Measurements from ENCODE around the gene GCN1. TPM values are rescaled to one million over a fixed set of nuclear protein-coding genes. Genes with fewer than 3 reads are reported as not detected.

Gene GCN1
- total RNA-seq, 2 donors from 2014 or later, result 94.4 to 177 TPM

DNA sequence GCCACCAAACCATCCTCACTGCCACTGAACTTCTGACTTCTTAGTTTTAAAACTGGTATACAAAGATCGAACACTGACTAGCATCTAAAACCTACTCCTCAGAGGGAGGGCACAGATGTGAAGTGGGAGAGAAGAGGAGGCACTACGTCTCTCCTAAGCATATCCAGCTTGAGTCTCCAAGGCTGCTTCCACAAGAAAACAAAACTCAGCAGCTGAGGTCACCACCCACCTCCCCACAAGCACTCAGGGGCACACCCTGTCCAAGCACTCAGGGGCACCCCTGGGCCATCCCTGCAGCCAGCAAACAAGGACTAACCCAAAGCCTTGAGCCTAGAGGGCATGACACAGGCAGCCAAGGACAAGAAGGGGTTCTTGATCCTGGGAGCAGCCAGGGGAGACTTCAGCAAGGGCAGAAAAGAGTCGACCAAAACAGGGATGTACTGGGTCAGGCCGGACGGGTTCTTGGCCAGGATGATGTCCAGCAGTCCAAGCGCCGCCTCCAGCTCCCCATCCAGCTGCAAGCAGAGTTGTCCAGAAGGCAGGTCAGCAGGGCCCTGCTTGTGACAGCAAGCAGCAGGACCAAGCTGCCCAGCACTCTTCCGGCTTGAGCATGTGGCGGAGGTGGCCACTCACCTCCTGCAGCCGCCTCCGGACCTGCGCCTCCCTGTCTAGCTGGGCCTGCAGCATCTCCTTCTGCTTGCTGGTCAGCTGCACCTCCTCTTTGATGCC lies 34.8 kb downstream of the GCN1 start:
- Mint-ChIP-seq H3K36me3 (ENCODE audit: low read depth) (peaks cover 100% of the 10 kb centered on the region), H3K4me1 (no peaks in the 10 kb centered on the region), H3K9me3 (no peaks in the 10 kb centered on the region), H3K27ac (no peak overlapping the region), H3K4me3 (no peak overlapping the region), H3K27me3 (no peaks in the 10 kb centered on the region)
- no peak for ATAC-seq (replicated peaks)

DNA sequence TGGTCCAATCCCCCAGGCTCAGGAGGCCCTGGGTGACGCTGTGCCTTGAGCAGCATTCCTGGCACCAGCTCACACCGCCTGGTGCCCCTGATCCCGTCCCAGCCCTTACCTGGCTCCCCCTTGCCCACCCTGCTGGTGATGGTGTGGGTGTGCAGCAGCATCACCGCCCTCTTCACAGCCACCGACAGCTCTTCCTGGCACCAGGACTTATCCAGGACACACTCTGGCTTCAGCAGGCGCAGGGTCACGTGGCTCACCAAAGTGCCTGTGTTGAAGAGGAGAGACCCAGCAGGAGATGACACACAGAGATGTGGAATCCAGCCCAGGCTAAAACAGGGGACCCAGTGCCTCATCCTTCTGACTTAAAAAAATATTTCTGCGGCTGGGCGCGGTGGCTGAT lies 36.2 kb downstream of the GCN1 start:
- H3K4me3 Mint-ChIP-seq, result no peak overlapping the region
- no peak for ATAC-seq (replicated peaks)
- H3K27ac Mint-ChIP-seq, result no peak overlapping the region
- peaks cover 100% of the 10 kb centered on the region for H3K36me3 Mint-ChIP-seq (ENCODE audit: low read depth)
- no peaks in the 10 kb centered on the region for H3K4me1 Mint-ChIP-seq
- no peaks in the 10 kb centered on the region for H3K9me3 Mint-ChIP-seq
- no peaks in the 10 kb centered on the region for H3K27me3 Mint-ChIP-seq

DNA sequence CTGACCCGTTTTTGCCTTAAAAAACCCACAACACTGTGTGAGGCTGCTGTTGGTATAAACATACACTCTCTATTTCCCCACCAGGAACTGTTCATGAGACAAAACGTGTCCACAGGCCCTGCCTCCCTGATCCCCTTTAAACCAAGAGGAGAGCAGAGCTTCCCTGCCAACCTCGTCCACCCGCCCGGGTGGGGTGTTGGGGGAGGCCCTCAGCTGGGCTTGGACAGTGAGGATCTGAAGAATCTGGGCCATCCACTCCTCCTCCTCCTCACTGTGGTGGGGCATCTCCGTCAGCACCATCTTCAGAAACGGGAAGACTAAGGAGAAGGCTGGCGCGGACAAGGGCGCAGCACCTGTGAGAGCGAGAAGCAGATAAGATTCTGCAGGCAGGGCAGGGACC lies 36.8 kb downstream of the GCN1 start:
- no peak overlapping the region for H3K4me3 Mint-ChIP-seq
- H3K36me3 Mint-ChIP-seq (ENCODE audit: low read depth), result peaks cover 100% of the 10 kb centered on the region
- peak overlapping the region; percentile 48 for H3K27ac Mint-ChIP-seq

DNA sequence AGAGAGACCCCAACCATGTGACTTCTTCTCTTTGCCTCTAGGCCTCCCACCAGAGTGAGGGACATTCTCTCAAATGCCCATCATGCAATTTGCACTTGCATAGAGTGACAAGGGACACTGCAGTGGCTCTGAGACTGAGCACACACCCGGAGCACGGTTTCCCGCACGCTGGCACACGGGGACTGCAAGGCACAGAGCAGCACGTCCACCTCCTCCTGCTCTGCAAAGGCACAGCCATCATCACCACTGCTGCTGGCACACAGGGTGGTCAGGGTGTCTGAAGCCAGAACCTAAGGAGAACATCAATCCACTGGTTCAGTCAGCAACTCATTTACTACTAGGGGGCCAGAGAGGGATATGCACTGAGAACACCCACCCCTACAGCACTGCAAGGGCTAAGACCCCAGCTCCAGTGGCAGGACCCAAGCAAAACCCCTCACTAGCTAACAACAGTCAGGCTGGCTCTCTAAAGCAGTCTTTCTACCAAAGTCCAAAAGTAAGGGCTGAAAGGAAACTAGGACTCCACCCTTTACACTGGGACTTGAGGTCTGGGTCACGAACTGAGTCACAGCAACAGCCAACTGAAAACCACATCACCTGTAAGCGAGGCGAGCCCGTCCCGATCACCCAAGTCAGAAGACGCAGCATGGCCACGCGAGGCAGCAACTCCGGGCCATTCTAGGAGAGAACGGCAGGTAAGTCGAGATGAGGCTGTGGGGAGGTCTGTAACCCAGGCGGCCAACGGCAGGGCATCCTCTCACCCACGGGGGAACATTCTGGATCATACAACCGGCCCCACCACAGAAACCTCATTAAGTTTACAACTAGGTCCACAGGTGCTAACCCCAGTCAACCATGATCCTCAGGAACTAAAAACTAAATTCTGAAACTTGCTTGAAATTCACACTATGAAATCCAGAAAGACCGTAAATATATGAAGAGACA lies 37.9 kb downstream of the GCN1 start:
- H3K27ac Mint-ChIP-seq, result peak overlapping the region; percentile 63
- ATAC-seq (replicated peaks), result peak; percentile 79
- peak overlapping the region; percentile 28 for H3K4me3 Mint-ChIP-seq
- no peaks in the 10 kb centered on the region for H3K4me1 Mint-ChIP-seq
- H3K9me3 Mint-ChIP-seq, result no peaks in the 10 kb centered on the region
- no peaks in the 10 kb centered on the region for H3K27me3 Mint-ChIP-seq
- H3K36me3 Mint-ChIP-seq (ENCODE audit: low read depth), result peaks cover 98% of the 10 kb centered on the region

More for the DNA sequence above, 36.8 kb downstream of the GCN1 start:
- no peaks in the 10 kb centered on the region for H3K9me3 Mint-ChIP-seq
- H3K4me1 Mint-ChIP-seq, result no peaks in the 10 kb centered on the region
- H3K27me3 Mint-ChIP-seq, result no peaks in the 10 kb centered on the region
- ATAC-seq (replicated peaks), result no peak

DNA sequence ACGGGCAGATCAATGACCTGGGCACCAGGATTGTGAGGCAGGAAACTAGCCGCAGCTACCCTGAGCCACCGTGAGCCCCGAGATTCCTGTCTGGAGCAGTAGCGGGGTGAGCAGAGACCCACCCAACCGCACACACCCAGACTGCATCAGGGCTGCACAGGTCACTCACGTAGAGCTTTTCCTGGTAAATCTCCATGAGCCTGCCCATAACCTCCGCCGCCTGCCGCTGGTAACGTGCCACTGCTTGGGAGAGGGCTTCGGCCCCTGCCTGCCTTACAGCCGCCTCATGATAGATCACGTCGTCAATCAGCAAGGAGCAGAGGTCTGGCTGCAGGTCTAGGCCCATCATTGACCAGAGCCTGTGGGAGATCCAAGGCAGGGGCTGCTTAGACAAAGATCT lies 39.4 kb downstream of the GCN1 start:
- Mint-ChIP-seq H3K27ac (no peak overlapping the region), H3K4me1 (no peaks in the 10 kb centered on the region), H3K27me3 (no peaks in the 10 kb centered on the region), H3K9me3 (no peaks in the 10 kb centered on the region), H3K36me3 (ENCODE audit: low read depth) (peaks cover 98% of the 10 kb centered on the region), H3K4me3 (no peak overlapping the region)
- no peak for ATAC-seq (replicated peaks)

DNA sequence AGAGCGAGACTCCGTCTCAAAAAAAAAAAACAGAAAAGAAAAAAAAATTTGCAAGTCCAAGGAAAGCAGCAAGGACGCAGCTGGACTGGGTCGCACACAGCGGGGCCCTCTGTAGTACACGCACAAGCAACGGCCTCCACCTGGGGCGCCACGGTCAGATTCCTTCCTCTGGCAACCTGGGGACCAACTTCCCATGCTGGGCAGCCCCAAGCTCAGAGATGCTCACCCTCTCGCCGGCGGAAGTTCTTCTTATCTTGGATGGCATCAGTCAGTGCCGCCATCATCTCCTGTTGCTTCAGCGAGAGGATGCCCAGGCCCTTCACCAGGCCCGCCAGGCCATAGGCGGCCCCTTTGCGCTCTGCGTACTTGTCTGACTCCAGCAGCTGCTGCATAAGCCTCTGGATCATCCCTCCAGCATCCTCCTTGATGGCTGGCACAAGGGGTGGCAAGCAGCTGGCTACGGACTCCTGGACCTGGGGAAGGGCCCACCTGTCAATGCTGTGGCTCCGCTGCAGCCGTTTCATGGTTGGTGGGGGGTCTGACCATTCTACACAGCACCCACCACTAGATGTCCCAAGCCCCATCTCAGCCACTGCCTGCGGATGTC lies 43.5 kb downstream of the GCN1 start:
- Mint-ChIP-seq H3K36me3 (ENCODE audit: low read depth) (peaks cover 94% of the 10 kb centered on the region), H3K27ac (no peak overlapping the region), H3K4me1 (no peaks in the 10 kb centered on the region), H3K27me3 (no peaks in the 10 kb centered on the region), H3K4me3 (no peak overlapping the region), H3K9me3 (no peaks in the 10 kb centered on the region)
- ATAC-seq (replicated peaks), result no peak

DNA sequence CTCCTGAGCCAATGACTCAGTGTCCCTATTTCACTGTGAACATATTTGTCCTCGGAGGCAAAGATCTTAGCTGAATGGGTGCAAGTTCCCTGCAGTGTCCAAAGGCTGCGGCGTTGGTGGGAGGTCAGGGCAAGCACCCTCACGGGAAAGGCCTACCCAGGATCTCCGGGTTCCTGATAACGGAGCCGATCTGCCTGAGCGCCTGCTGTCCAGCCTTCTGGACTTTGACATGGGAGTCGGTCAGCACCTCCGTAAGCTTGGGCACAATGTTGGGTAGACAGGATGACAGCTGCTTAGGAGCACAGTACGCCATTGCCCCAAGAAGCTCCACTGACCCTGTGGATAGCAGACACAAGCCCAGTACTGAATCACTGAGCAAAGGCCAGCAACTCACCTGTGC lies 46.5 kb downstream of the GCN1 start:
- no peak for ATAC-seq (replicated peaks)
- H3K9me3 Mint-ChIP-seq, result no peaks in the 10 kb centered on the region
- no peak overlapping the region for H3K4me3 Mint-ChIP-seq
- peaks cover 93% of the 10 kb centered on the region for H3K36me3 Mint-ChIP-seq (ENCODE audit: low read depth)
- peak overlapping the region; percentile 33 for H3K27ac Mint-ChIP-seq
- no peaks in the 10 kb centered on the region for H3K27me3 Mint-ChIP-seq
- H3K4me1 Mint-ChIP-seq, result no peaks in the 10 kb centered on the region

DNA sequence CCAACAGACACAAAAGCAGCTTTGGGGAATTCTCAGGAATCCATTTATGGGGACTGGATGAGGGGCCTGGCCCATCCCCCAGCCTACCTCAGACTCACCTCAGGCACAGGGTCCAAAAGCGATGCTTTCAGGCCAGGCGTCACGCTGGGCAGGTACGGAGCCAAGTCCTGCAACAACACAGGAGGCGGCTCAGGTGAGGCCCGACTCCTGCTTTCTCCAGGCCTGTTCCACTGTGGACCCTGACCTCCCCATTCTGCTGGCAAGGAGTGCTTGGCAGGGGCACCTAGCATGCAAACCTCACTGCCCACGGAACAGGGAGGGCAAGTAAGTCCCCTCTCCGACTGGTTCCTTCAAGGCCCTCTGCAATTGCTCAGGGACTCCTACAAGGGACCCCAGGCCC lies 49.4 kb downstream of the GCN1 start:
- no peak overlapping the region for H3K4me3 Mint-ChIP-seq
- no peaks in the 10 kb centered on the region for H3K9me3 Mint-ChIP-seq
- H3K27ac Mint-ChIP-seq, result no peak overlapping the region
- no peaks in the 10 kb centered on the region for H3K27me3 Mint-ChIP-seq
- H3K4me1 Mint-ChIP-seq, result no peaks in the 10 kb centered on the region
- H3K36me3 Mint-ChIP-seq (ENCODE audit: low read depth), result peaks cover 96% of the 10 kb centered on the region
- ATAC-seq (replicated peaks), result no peak

DNA sequence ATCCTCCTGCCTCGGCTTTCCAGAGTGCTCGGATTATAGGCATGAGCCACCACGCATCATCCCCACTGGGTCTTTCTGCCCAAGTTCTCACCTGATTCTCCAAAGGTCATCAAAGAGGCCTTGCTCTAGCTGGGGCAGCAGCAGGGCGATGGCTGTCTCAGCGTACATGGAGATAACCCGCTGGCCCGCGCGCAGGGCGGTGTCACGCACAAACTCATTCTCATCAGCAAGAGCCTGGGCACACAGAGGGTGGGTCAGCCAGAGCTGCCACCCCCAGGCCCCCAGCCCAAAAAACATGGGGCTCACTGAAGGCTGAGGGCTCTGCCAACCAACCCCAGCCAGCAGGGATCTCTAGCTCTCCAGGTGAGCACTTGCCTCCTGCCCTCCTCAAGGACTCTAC lies 50.3 kb downstream of the GCN1 start:
- H3K4me3 Mint-ChIP-seq, result no peak overlapping the region
- H3K27ac Mint-ChIP-seq, result no peak overlapping the region
- H3K36me3 Mint-ChIP-seq (ENCODE audit: low read depth), result peaks cover 96% of the 10 kb centered on the region
- H3K9me3 Mint-ChIP-seq, result no peaks in the 10 kb centered on the region
- no peaks in the 10 kb centered on the region for H3K4me1 Mint-ChIP-seq
- H3K27me3 Mint-ChIP-seq, result no peaks in the 10 kb centered on the region
- no peak for ATAC-seq (replicated peaks)

DNA sequence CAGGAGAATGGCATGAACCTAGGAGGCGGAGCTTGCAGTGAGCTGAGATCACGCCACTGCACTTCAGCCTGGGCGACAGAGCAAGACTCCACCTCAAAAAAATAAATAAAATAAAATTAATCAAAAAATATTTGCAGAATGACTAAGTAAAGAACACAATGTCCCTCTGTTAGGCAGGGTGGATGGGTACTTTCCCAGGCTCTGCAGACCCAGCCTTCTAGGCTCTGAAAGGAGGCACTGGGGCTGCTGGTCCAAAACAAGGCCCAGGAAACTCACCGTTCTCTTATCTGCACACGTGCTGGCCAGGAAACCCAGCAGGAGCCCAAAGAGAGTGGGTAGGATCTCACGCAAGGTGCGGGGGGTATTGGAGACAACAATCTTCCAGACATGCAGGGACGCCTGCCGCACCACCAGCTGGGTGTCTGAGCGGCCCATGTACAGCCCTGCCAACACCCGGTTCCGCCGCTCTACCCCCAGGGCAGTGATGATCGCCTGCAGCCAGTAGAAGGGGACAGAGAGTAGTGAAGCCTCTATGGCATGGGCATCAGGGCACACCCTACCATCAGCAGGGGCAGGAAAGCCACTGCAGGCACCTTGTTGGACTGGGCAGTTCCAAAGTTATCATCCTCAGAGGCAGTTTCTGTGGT lies 52.2 kb downstream of the GCN1 start:
- Mint-ChIP-seq H3K27ac (no peak overlapping the region), H3K27me3 (no peaks in the 10 kb centered on the region), H3K4me3 (no peak overlapping the region), H3K36me3 (ENCODE audit: low read depth) (peaks cover 96% of the 10 kb centered on the region), H3K4me1 (no peaks in the 10 kb centered on the region), H3K9me3 (no peaks in the 10 kb centered on the region)
- no peak for ATAC-seq (replicated peaks)

DNA sequence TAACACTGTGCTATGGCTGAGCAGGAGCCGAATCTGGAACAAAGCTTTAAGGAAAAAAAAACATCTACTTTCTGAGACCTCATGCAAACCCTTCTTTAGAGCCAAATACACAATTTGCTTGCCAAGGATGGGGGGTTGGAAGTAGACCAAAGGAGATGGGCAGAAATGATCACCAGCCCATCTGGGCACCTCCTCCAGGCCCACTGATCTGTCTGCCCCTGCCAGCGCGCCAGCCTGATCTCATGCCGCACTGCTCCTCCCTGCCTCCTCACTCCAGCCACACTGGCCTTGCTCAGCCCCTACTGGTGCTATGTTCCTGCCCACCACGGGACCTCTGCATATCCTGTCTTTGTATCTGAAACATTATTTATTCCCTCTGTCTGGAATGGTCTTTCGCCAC lies 53.2 kb downstream of the GCN1 start:
- no peak for ATAC-seq (replicated peaks)
- Mint-ChIP-seq H3K36me3 (ENCODE audit: low read depth) (peaks cover 97% of the 10 kb centered on the region), H3K4me3 (no peak overlapping the region), H3K27me3 (no peaks in the 10 kb centered on the region), H3K27ac (no peak overlapping the region), H3K4me1 (no peaks in the 10 kb centered on the region), H3K9me3 (no peaks in the 10 kb centered on the region)

DNA sequence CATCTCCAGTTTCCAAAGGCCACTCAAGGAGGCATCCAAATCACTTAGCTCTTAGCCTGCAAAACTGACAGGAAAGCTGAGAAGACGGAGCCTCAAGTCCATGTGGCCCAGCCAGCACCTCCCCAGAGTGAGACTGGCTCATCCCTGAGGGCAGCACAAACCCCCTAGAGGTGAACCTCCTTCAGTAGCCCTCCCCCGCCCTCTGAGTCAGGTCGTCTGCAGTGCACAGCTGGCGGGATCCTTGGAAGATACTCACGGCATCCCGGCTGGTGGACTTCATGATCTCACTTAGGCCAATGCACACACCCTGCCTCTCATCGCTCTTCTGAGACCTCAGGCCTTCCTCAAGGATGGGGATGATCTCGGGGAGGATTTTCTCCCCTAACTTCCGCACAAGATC lies 53.9 kb downstream of the GCN1 start:
- Mint-ChIP-seq H3K27ac (peak overlapping the region; percentile 53), H3K9me3 (no peaks in the 10 kb centered on the region), H3K36me3 (ENCODE audit: low read depth) (peaks cover 99% of the 10 kb centered on the region), H3K4me3 (no peak overlapping the region), H3K27me3 (no peaks in the 10 kb centered on the region), H3K4me1 (no peaks in the 10 kb centered on the region)
- ATAC-seq (replicated peaks), result no peak

DNA sequence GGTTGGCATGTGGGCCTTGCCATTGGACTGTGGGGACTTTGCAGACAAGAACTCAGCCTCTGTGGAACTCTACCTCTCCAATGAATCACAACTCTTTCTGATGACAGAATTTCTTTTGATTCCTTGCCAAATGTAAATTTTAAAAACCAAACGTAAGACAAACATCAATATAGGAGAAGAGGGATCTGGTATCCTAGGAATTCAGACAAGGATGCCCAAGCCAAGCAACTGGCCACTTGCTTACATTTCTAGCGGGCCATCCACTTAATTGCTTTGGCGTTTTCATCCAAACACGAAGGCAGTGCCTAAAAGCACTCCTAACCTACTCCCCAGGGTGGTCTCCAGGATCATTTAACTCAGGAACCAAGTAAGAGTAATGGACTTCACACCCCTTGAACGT lies 54.6 kb downstream of the GCN1 start:
- Mint-ChIP-seq H3K27ac (peak overlapping the region; percentile 53), H3K4me3 (no peak overlapping the region), H3K4me1 (no peaks in the 10 kb centered on the region), H3K9me3 (no peaks in the 10 kb centered on the region), H3K27me3 (no peaks in the 10 kb centered on the region), H3K36me3 (ENCODE audit: low read depth) (peaks cover 100% of the 10 kb centered on the region)
- ATAC-seq (replicated peaks), result no peak

DNA sequence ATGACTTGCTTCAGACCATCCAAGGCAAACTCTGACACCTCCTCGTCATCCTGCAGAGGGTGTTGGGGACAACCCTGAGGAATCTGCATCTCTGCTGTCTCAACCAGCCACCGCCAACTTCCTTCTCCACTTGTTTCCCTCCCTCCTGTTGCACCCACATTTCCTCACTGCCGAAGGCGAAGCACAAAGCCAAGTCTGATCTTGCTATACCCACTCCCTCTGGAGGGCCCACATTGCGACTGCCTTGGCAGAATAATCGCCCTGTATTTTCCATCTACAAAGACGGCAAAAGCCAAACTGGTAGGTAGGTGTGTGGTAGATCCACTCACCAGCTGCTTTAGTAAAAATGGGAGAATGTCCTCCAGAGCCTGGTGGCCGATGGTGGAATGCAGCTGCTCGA lies 56.1 kb downstream of the GCN1 start:
- H3K27ac Mint-ChIP-seq, result no peak overlapping the region
- H3K4me1 Mint-ChIP-seq, result no peaks in the 10 kb centered on the region
- H3K9me3 Mint-ChIP-seq, result no peaks in the 10 kb centered on the region
- H3K4me3 Mint-ChIP-seq, result no peak overlapping the region
- H3K27me3 Mint-ChIP-seq, result no peaks in the 10 kb centered on the region
- no peak for ATAC-seq (replicated peaks)
- H3K36me3 Mint-ChIP-seq (ENCODE audit: low read depth), result peaks cover 100% of the 10 kb centered on the region
